Psoas muscle (tissue), 8 donors: ENCODE results near the gene HBP1. TPM values are rescaled to one million over a fixed set of nuclear protein-coding genes. Genes with fewer than 3 reads are reported as not detected.

Source experiments
- ATAC-seq, 4 donors: fragments of 200-7000 bp; cut with Tn5 transposase; one replicate each; pipeline ENCODE4 v1.9.1; 2020; ENCODE audit warnings: moderate library complexity in 3 of 4, mild to moderate bottlenecking in 2 of 4
- DNase-seq, 2 donors: peaks; one replicate each; pipeline ENCODE4 v3.0.0-alpha.2; 2020
- H3K27ac ChIP-seq: fragments of 200-600 bp; one replicate; pipeline ENCODE4 v1.8.0; 2022
- H3K27me3 ChIP-seq, 3 donors: fragments of 200-600 bp in 1 of 3; one replicate each; pipeline versions ENCODE4 v1.6.1 to v1.8.0; 2013 to 2022; ENCODE audit warnings: low read length in 2 of 3, mild to moderate bottlenecking in 2 of 3, moderate library complexity in 1 of 3; ENCODE audit not compliant: insufficient read depth in 3 of 3
- H3K36me3 ChIP-seq, 2 donors: fragments of 200-600 bp in 1 of 2; one replicate each; pipeline versions ENCODE4 v1.6.1 to v1.8.0; 2013 to 2022; ENCODE audit warnings: low read depth in 1 of 2, mild to moderate bottlenecking in 1 of 2, moderate library complexity in 1 of 2; ENCODE audit not compliant: insufficient read depth in 1 of 2
- H3K4me1 ChIP-seq: fragments of 200-600 bp; one replicate; pipeline ENCODE4 v1.8.0; 2022
- H3K4me3 ChIP-seq: fragments of 200-600 bp; one replicate; pipeline ENCODE4 v1.8.0; 2022; ENCODE audit warnings: mild to moderate bottlenecking
- H3K9me3 ChIP-seq: fragments of 200-600 bp; one replicate; pipeline ENCODE4 v1.8.0; 2022
- WGBS, 3 donors: extraction: QIAGEN DNeasy Blood & Tissue Kit; methylation state at CpG; one replicate each; pipeline versions ENCODE4 v1.1.6 to v1.1.7; 2013; 5-methylcytosine and 5-hydroxymethylcytosine counted together
- intact Hi-C, 2 donors: fragments of 100-400 bp; cut with DNase I; formaldehyde crosslinking; loops; one replicate each; pipeline versions ENCODE4 v1.11.0 to v1.14.2; 2022
- polyA plus RNA-seq, 3 donors: library from polyadenylated mRNA; stranded (reverse); fragments of 200-250 nt; gene quantifications; one replicate each; pipeline ENCODE4 v1.2.3, GENCODE V29; 2013
- total RNA-seq, 4 donors: library from RNA; stranded (reverse); fragmentation: NEBNext Ultra II Directional in 2 of 4; extraction: Animal tissue kit (Norgen Biotek cat#: 25700) in 2 of 4; gene quantifications; one replicate each; pipeline versions ENCODE4 v1.2.1 to v1.2.4, GENCODE V29; 2021 to 2023
- TF ChIP-seq, protein P1 (sequence below): fragments of 200-600 bp; IDR thresholded peaks from one replicate; pipeline ENCODE4 v1.8.0; 2022; ENCODE audit warnings: antibody characterized with exemption
- donor health status: healthy with polysubstance abuse.
- donor health status: DM: no; HTN: no; CAD: no; lungs with moderate emphysema.
- donor health status: Bipolar disorder and iron deficiency.
- donor health status: healthy.
- donor health status: DM: yes; HTN: yes; CAD: no.
- donor health status: DM: no; HTN: no; CAD: no.
- donor health status: DM: no; HTN: no; CAD: no.
- donor health status: DM: yes; HTN: yes; CAD: no.

HBP1 gene
- total and polyA plus RNA-seq, 7 donors, result 14.6 to 76.7 (median 69.5) TPM

DNA sequence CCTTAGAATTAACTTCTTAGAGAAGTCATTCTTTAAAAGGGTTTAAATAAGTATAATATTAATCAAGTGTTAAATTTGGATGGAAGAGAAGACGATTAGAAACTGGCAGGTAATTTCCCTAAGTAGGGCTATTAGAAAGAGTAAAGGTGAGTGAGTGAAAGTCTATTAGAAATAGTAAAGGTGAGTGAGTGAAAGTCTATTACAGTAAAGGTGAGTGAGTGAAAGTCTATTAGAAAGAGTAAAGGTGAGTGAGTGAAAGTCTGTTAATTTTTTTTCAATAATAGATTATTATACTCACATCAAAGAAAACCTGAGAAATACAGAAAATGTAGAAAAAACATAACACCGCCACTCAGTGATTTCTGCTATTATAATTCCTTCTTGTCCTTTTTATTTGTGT lies 10.8 kb upstream of the HBP1 start:
- WGBS, 3 donors, result 85 to 89% (median 87%) methylated on average over 2 of the region's 2 CpGs
- Histone ChIP-seq H3K36me3 (no peaks in the 10 kb centered on the region), H3K27ac (no peak overlapping the region), H3K4me3 (no peak overlapping the region), H3K4me1 (no peaks in the 10 kb centered on the region), H3K9me3 (no peaks in the 10 kb centered on the region), H3K27me3 (no peaks in the 10 kb centered on the region)
- ATAC-seq (no peak), DNase-seq (no peak)
- intact Hi-C loops, result no loop called here
- TF ChIP-seq, protein P1, sequence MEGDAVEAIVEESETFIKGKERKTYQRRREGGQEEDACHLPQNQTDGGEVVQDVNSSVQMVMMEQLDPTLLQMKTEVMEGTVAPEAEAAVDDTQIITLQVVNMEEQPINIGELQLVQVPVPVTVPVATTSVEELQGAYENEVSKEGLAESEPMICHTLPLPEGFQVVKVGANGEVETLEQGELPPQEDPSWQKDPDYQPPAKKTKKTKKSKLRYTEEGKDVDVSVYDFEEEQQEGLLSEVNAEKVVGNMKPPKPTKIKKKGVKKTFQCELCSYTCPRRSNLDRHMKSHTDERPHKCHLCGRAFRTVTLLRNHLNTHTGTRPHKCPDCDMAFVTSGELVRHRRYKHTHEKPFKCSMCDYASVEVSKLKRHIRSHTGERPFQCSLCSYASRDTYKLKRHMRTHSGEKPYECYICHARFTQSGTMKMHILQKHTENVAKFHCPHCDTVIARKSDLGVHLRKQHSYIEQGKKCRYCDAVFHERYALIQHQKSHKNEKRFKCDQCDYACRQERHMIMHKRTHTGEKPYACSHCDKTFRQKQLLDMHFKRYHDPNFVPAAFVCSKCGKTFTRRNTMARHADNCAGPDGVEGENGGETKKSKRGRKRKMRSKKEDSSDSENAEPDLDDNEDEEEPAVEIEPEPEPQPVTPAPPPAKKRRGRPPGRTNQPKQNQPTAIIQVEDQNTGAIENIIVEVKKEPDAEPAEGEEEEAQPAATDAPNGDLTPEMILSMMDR, result no peak

GRCh38 chr7:107160389-107160788 lies 8.4 kb upstream of the HBP1 start:
- Histone ChIP-seq H3K4me3 (no peak overlapping the region), H3K9me3 (no peaks in the 10 kb centered on the region), H3K4me1 (no peaks in the 10 kb centered on the region), H3K36me3 (no peaks in the 10 kb centered on the region), H3K27ac (no peak overlapping the region), H3K27me3 (no peaks in the 10 kb centered on the region)
- TF ChIP-seq, protein P1, result no peak
- no peak for ATAC-seq
- intact Hi-C loops, result loop anchor here in 1 of 2 donors (10.0 kb wide), 1 partner anchor 876 kb away; the partner anchor contains the start of gene NAMPT
- DNase-seq, result no peak
- WGBS, 3 donors, result 73 to 83% (median 78%) methylated on average over 2 of the region's 2 CpGs

DNA sequence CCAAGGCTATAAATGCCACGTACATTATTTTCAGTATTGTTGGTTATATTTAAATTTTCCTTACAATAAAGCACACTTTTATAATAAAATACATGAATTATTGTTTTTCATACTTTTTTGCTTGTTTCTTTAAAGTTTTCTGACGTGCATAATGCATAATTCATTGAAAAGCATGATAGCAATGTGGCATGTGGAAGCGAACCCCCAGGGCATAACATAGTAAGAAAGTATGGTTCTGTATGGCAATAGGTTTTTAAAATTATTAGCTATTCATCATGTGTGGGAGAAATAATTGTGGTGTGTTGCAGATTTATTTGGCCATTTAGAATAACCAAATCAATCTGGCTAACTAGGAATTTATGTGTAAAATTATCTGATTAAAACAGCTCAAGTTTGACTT lies 7.4 kb upstream of the HBP1 start:
- Histone ChIP-seq H3K27me3 (no peaks in the 10 kb centered on the region), H3K4me1 (no peaks in the 10 kb centered on the region), H3K27ac (no peak overlapping the region), H3K9me3 (no peaks in the 10 kb centered on the region), H3K4me3 (no peak overlapping the region), H3K36me3 (no peaks in the 10 kb centered on the region)
- DNase-seq (no peak), ATAC-seq (no peak)
- intact Hi-C loops, result loop anchor here in 1 of 2 donors (10.0 kb wide), 1 partner anchor 877 kb away; the partner anchor contains the start of gene NAMPT
- WGBS, 3 donors, result 79 to 90% (median 84%) methylated on average over 3 of the region's 3 CpGs
- TF ChIP-seq, protein P1, result no peak

GRCh38 chr7:107162475-107162874 lies 6.3 kb upstream of the HBP1 start:
- ATAC-seq (no peak), DNase-seq (no peak)
- no peaks in the 10 kb centered on the region for H3K4me1 ChIP-seq
- H3K27me3 ChIP-seq, result no peaks in the 10 kb centered on the region
- no peak overlapping the region for H3K27ac ChIP-seq
- TF ChIP-seq, protein P1, result no peak
- no peaks in the 10 kb centered on the region for H3K9me3 ChIP-seq
- intact Hi-C loops, result loop anchor here in 1 of 2 donors (10.0 kb wide), 1 partner anchor 878 kb away; the partner anchor contains the start of gene NAMPT
- no peak overlapping the region for H3K4me3 ChIP-seq
- H3K36me3 ChIP-seq, result no peaks in the 10 kb centered on the region
- 77 to 80% (median 78%) methylated on average over 5 of the region's 5 CpGs for WGBS, 3 donors

DNA sequence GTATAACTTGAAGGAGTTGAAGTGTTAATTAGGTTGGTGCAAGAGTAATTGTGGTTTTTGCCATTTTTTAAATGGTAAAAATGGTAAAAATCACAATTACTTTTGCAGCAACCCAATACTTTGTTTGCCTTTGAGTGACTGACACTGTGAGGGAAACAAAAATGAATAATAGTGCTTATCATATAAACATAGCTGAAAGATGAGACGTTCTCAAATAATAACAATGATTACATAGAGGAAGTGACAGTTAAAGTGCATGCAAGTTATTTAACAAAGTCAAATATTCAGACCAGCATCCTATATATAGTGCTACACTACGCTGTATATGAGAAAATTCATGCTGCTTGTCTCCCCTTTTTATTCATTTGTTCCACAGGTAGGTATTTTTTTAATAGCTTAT lies 4.7 kb upstream of the HBP1 start:
- no peak for ATAC-seq
- intact Hi-C loops, result loop anchor here in 1 of 2 donors (10.0 kb wide), 1 partner anchor 879 kb away; the partner anchor contains the start of gene NAMPT
- Histone ChIP-seq H3K36me3 (no peaks in the 10 kb centered on the region), H3K4me1 (no peaks in the 10 kb centered on the region), H3K4me3 (no peak overlapping the region), H3K27ac (no peak overlapping the region), H3K27me3 (no peaks in the 10 kb centered on the region), H3K9me3 (no peaks in the 10 kb centered on the region)
- 53 to 69% (median 60%) methylated on average over 2 of the region's 2 CpGs for WGBS, 3 donors
- TF ChIP-seq, protein P1, result no peak
- no peak for DNase-seq
